H1 (cell line): Measurements from ENCODE around the gene PARG. TPM values are rescaled to one million over a fixed set of nuclear protein-coding genes. Genes with fewer than 3 reads are reported as not detected.
"Not testable (repeated sequence)": the region's sequence is repeated elsewhere in the genome, so short reads cannot be mapped to it uniquely, and the experiment has no call there.

Source experiments
- CTCF ChIA-PET: fragments of 300-600 bp; sonication (Branson Sonifier 250); formaldehyde crosslinking; loops from one replicate; lab custom pipeline; 2021; ENCODE audit not compliant: partially characterized antibody; lab: Charles Lee
- POLR2A ChIA-PET: fragments of 300-600 bp; sonication (Branson Sonifier 250); formaldehyde crosslinking; loops from one replicate; lab custom pipeline; 2021; ENCODE audit warnings: inconsistent platforms; ENCODE audit not compliant: partially characterized antibody; lab: Charles Lee
- DNase-seq, 2 experiments: peaks; one replicate each; pipeline versions ENCODE4 v3.0.0 to v3.0.0-alpha.2; 2010 to 2022; ENCODE audit warnings: low spot score in 2 of 2, low read depth in 1 of 2, mixed read lengths in 1 of 2
- FAIRE-seq: peaks from 2 replicates; lab custom pipeline; 2011; peaks lifted over from hg19 to GRCh38; lab: Jason Lieb, UNC
- H2AFZ ChIP-seq: 2 replicates; pipeline ENCODE4 v1.8.1; 2012; ENCODE audit warnings: low read length, inconsistent platforms
- H2AK5ac ChIP-seq: 2 replicates; pipeline ENCODE4 v1.6.1; 2013; ENCODE audit warnings: low read depth, low read length
- H2BK120ac ChIP-seq: replicated peaks from 2 replicates; pipeline ENCODE3; 2013; ENCODE audit warnings: low read depth, low read length, inconsistent platforms
- H2BK12ac ChIP-seq: 2 replicates; pipeline ENCODE4 v1.6.1; 2013; ENCODE audit warnings: low read depth, low read length
- H2BK15ac ChIP-seq: 2 replicates; pipeline ENCODE4 v1.6.1; 2013; ENCODE audit warnings: low read length
- H2BK20ac ChIP-seq: 2 replicates; pipeline ENCODE4 v1.6.1; 2013; ENCODE audit warnings: low read length
- H2BK5ac ChIP-seq: 2 replicates; pipeline ENCODE4 v1.6.1; 2013; ENCODE audit warnings: low read depth, low read length
- H3K14ac ChIP-seq: 2 replicates; pipeline ENCODE4 v1.6.1; 2013; ENCODE audit warnings: inconsistent platforms; ENCODE audit not compliant: insufficient read length
- H3K18ac ChIP-seq: 2 replicates; pipeline ENCODE4 v1.6.1; 2013; ENCODE audit warnings: low read length; ENCODE audit errors: extremely low read depth
- H3K23ac ChIP-seq: 2 replicates; pipeline ENCODE4 v1.6.1; 2013; ENCODE audit warnings: inconsistent platforms; ENCODE audit not compliant: insufficient read length
- H3K23me2 ChIP-seq: 2 replicates; pipeline ENCODE4 v1.6.1; 2013; ENCODE audit warnings: low read depth, low read length
- H3K27ac ChIP-seq: 2 replicates; pipeline ENCODE4 v1.6.1; 2011; ENCODE audit warnings: low read depth, low read length, inconsistent platforms
- H3K27me3 ChIP-seq, 4 experiments: replicated peaks in 1 of 4; 1 replicate in 1 of 4; 2 replicates in 3 of 4; pipeline versions ENCODE4 v1.6.1 to v1.8.1; 2011 to 2013; ENCODE audit warnings: low read length in 3 of 4, mild to moderate bottlenecking in 3 of 4, inconsistent platforms in 2 of 4, mixed read lengths in 2 of 4, moderate library complexity in 1 of 4; ENCODE audit not compliant: control insufficient read depth in 3 of 4, insufficient read depth in 3 of 4; ENCODE audit errors: extremely low read depth in 1 of 4
- H3K36me3 ChIP-seq, 4 experiments: 2 replicates each; pipeline versions ENCODE4 v1.6.1 to v1.8.1; 2011 to 2013; ENCODE audit warnings: mild to moderate bottlenecking in 4 of 4, low read length in 3 of 4, moderate library complexity in 2 of 4, control low read depth in 1 of 4, inconsistent platforms in 1 of 4; ENCODE audit not compliant: insufficient read depth in 4 of 4, control insufficient read depth in 2 of 4
- H3K4ac ChIP-seq: replicated peaks from 2 replicates; pipeline ENCODE3; 2013; ENCODE audit warnings: low read length, low read depth, mixed read lengths, inconsistent platforms; ENCODE audit not compliant: insufficient read length
- H3K4me1 ChIP-seq, 4 experiments: replicated peaks in 1 of 4; 1 replicate in 1 of 4; 2 replicates in 3 of 4; pipeline versions ENCODE4 v1.6.1 to v1.8.1; 2011 to 2013; ENCODE audit warnings: low read length in 3 of 4, inconsistent platforms in 2 of 4, mixed read lengths in 1 of 4; ENCODE audit not compliant: insufficient read depth in 4 of 4, control insufficient read depth in 3 of 4
- H3K4me2 ChIP-seq, 2 experiments: 2 replicates each; pipeline versions ENCODE4 v1.6.1 to v1.8.1; 2011 to 2013; ENCODE audit warnings: low read depth in 2 of 2, low read length in 2 of 2, control low read depth in 1 of 2, inconsistent platforms in 1 of 2, mild to moderate bottlenecking in 1 of 2; ENCODE audit not compliant: insufficient read depth in 1 of 2
- H3K4me3 ChIP-seq, 4 experiments: fragments of 200-600, 300-600 bp in 1 of 4; sonication (generic), shearing (Covaris generic), sonication (Bioruptor Twin) in 1 of 4; 2 replicates each; pipeline versions ENCODE4 v1.5.1 to v1.8.1; 2011 to 2016; ENCODE audit warnings: low read length in 4 of 4, low read depth in 3 of 4, control low read depth in 2 of 4, inconsistent platforms in 2 of 4, mild to moderate bottlenecking in 2 of 4, mixed read lengths in 1 of 4, moderate library complexity in 1 of 4; ENCODE audit not compliant: insufficient read depth in 2 of 4; ENCODE audit errors: extremely low read depth in 1 of 4
- H3K56ac ChIP-seq: replicated peaks from 2 replicates; pipeline ENCODE3; 2013; ENCODE audit warnings: low read depth, mild to moderate bottlenecking, mixed read lengths, low read length, inconsistent platforms; ENCODE audit not compliant: insufficient read length
- H3K79me1 ChIP-seq: 2 replicates; pipeline ENCODE4 v1.6.1; 2013; ENCODE audit warnings: low read depth, low read length, control low read depth
- H3K79me2 ChIP-seq, 2 experiments: 2 replicates each; pipeline versions ENCODE4 v1.6.1 to v1.8.1; 2012 to 2013; ENCODE audit warnings: low read length in 2 of 2, mild to moderate bottlenecking in 2 of 2, inconsistent platforms in 1 of 2; ENCODE audit not compliant: insufficient read depth in 2 of 2, control insufficient read depth in 1 of 2
- H3K9ac ChIP-seq, 4 experiments: replicated peaks in 1 of 4; 1 replicate in 1 of 4; 2 replicates in 3 of 4; pipeline versions ENCODE4 v1.6.1 to v1.8.1; 2011 to 2013; ENCODE audit warnings: low read depth in 3 of 4, low read length in 3 of 4, control low read depth in 2 of 4, mild to moderate bottlenecking in 2 of 4, moderate library complexity in 2 of 4, inconsistent platforms in 1 of 4; ENCODE audit errors: extremely low read depth in 1 of 4
- H3K9me3 ChIP-seq, 2 experiments: 2 replicates each; pipeline versions ENCODE4 v1.6.1 to v1.8.1; 2012 to 2013; ENCODE audit warnings: mild to moderate bottlenecking in 2 of 2, moderate library complexity in 2 of 2, control low read depth in 1 of 2, inconsistent platforms in 1 of 2, low read depth in 1 of 2, low read length in 1 of 2, mixed read lengths in 1 of 2; ENCODE audit not compliant: insufficient read depth in 2 of 2
- H4K20me1 ChIP-seq, 2 experiments: replicated peaks in 1 of 2; 2 replicates each; pipeline versions ENCODE3 to v1.8.1; 2011 to 2013; ENCODE audit warnings: inconsistent platforms in 2 of 2, low read length in 2 of 2, mild to moderate bottlenecking in 1 of 2; ENCODE audit not compliant: insufficient read depth in 2 of 2, control insufficient read depth in 1 of 2
- H4K5ac ChIP-seq: 2 replicates; pipeline ENCODE4 v1.6.1; 2013; ENCODE audit warnings: low read length, low read depth, mixed read lengths, inconsistent platforms; ENCODE audit not compliant: insufficient read length
- H4K8ac ChIP-seq: 2 replicates; pipeline ENCODE4 v1.8.0; 2013; ENCODE audit warnings: mild to moderate bottlenecking, moderate library complexity, low read length, inconsistent platforms; ENCODE audit not compliant: insufficient read depth; ENCODE audit errors: extremely low read depth
- H4K91ac ChIP-seq: replicated peaks from 2 replicates; pipeline ENCODE3; 2013; ENCODE audit warnings: low read length, mixed read lengths, inconsistent platforms; ENCODE audit not compliant: insufficient read length
- WGBS, 2 experiments: shearing (Covaris generic) in 1 of 2; methylation state at CpG; one replicate each; pipeline versions ENCODE4 v1.1.6 to v1.1.7; 2013 to 2015; ENCODE audit warnings: low lambda C conversion rate in 2 of 2, mixed read lengths in 2 of 2, inconsistent platforms in 1 of 2, low coverage in 1 of 2, missing lambda C conversion rate in 1 of 2; ENCODE audit not compliant: insufficient replicate concordance in 2 of 2, insufficient coverage in 1 of 2, insufficient read length in 1 of 2; ENCODE audit errors: extremely low coverage in 1 of 2, missing lambda C conversion rate in 1 of 2; 5-methylcytosine and 5-hydroxymethylcytosine counted together
- polyA plus RNA-seq, 7 experiments: library from polyadenylated mRNA; depleted of rRNA in 3 of 7; stranded (reverse) in 5 of 7; unstranded in 2 of 7; fragments of >200 nt in 5 of 7; fragments of 200-250 nt in 2 of 7; gene quantifications; 1 replicate in 5 of 7; 2 replicates in 1 of 7; 4 replicates in 1 of 7; pipeline versions ENCODE4 v1.2.1 to v1.2.3, GENCODE V29; 2011 to 2013; ENCODE audit warnings: missing spikeins in 2 of 7, mixed read lengths in 2 of 7
- total RNA-seq: library from RNA; stranded (reverse); fragmentation: NEBNext Ultra II Directional; extraction: Animal tissue kit (Norgen Biotek cat#: 25700); gene quantifications from 2 replicates; pipeline ENCODE4 v1.2.1, GENCODE V29; 2021

The PARG gene
- total and polyA plus RNA-seq, 2 of the 8 experiments (the other 6 are each of a cell fraction or from before 2014, with no cell fraction given), result 13.3 to 56.2 TPM

- H4K8ac ChIP-seq, H2BK5ac ChIP-seq, H3K79me2 ChIP-seq, H3K4me2 ChIP-seq, H3K23me2 ChIP-seq, H3K4me1 ChIP-seq, H3K4me3 ChIP-seq, H2BK12ac ChIP-seq, DNase-seq, H3K36me3 ChIP-seq, H4K5ac ChIP-seq, H3K27me3 ChIP-seq, H3K4ac ChIP-seq, H4K20me1 ChIP-seq, H3K14ac ChIP-seq, H2BK15ac ChIP-seq, H3K9ac ChIP-seq, H3K27ac ChIP-seq, H4K91ac ChIP-seq, H3K18ac ChIP-seq, FAIRE-seq, H3K79me1 ChIP-seq, CTCF ChIA-PET, H3K23ac ChIP-seq, H2AK5ac ChIP-seq, H2BK120ac ChIP-seq, H2AFZ ChIP-seq, H3K56ac ChIP-seq, POLR2A ChIA-PET, H2BK20ac ChIP-seq, H3K9me3 ChIP-seq: not testable (repeated sequence)
- WGBS, 2 experiments, result 73% methylated on average over 3 of the region's 3 CpGs; no CpG with 5 or more reads in 1 of the 2 experiments
Observed at GRCh38 chr10:49987207-49987606, 45.4 kb upstream of the PARG start.

DNA sequence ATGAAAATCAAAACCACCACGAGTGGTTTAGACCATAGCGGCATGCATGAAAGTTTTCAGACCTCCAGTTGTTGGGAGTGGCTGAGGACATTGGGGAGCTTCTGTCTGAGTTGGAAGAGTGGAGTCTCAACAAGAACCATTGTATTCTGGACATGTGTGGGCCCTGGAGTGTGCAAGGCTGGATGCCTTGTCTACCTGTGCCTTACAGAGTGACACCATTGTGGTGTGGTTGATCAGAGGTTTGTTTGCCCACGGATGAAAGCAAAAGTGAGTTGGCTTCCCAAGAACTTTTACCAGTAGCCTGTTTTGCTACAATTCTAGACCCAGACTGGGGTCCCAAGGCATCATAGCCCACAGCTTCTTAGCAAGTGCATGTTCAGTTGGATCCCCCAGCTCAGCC is 35.9 kb upstream of the PARG start:
- CTCF ChIA-PET, H3K4me2 ChIP-seq, H3K36me3 ChIP-seq, H3K79me2 ChIP-seq, H3K23me2 ChIP-seq, H4K8ac ChIP-seq, H3K56ac ChIP-seq, H3K4ac ChIP-seq, H2BK12ac ChIP-seq, H3K9ac ChIP-seq, H3K9me3 ChIP-seq, H3K79me1 ChIP-seq, H3K4me1 ChIP-seq, POLR2A ChIA-PET, H3K27ac ChIP-seq, H4K5ac ChIP-seq, H2BK20ac ChIP-seq, H3K4me3 ChIP-seq, FAIRE-seq, H4K91ac ChIP-seq, H3K27me3 ChIP-seq, H3K23ac ChIP-seq, H2BK5ac ChIP-seq, H3K14ac ChIP-seq, H2BK120ac ChIP-seq, H4K20me1 ChIP-seq, H3K18ac ChIP-seq, H2AFZ ChIP-seq, DNase-seq, H2AK5ac ChIP-seq, H2BK15ac ChIP-seq: not testable (repeated sequence)
- WGBS, 2 experiments, result 89% methylated on average over 3 of the region's 3 CpGs; no CpG with 5 or more reads in 1 of the 2 experiments
